Retinal pigment epithelial cell (primary cell): Measurements from ENCODE around the gene PROM1.

ENCODE experiments used
- DNase-seq: peaks from one replicate; pipeline ENCODE4 v3.0.0-alpha.2; 2010; ENCODE audit warnings: low read depth
- H3K4me3 ChIP-seq: 2 replicates; pipeline ENCODE4 v1.5.1; 2011; ENCODE audit warnings: mild to moderate bottlenecking, low read length, control low read depth, moderate library complexity
- CTCF ChIP-seq: conservative IDR thresholded peaks from 2 replicates; pipeline ENCODE4 v1.5.1; 2011; ENCODE audit warnings: low read depth, low read length, control low read depth, inconsistent platforms

The PROM1 gene

GRCh38 chr4:15938182-15938581 lies 145.6 kb downstream of the PROM1 start:
- TF ChIP-seq CTCF: no peak
- H3K4me3 ChIP-seq: no peak overlapping the region
- no peak for DNase-seq

GRCh38 chr4:15936495-15936894 lies 147.3 kb downstream of the PROM1 start:
- DNase-seq: no peak
- TF ChIP-seq CTCF: no peak
- H3K4me3 ChIP-seq: no peak overlapping the region

- no peak overlapping the region for H3K4me3 ChIP-seq
- no peak for TF ChIP-seq CTCF
- DNase-seq: no peak
These were observed 148.1 kb downstream of the PROM1 start for GRCh38 chr4:15935504-15936402.

- no peak for TF ChIP-seq CTCF
- DNase-seq: no peak
These were observed 149.6 kb downstream of the PROM1 start for GRCh38 chr4:15934259-15934658.

GRCh38 chr4:15931451-15932210 lies 152.2 kb downstream of the PROM1 start:
- no peak for DNase-seq
- no peak for TF ChIP-seq CTCF
- H3K4me3 ChIP-seq: no peak overlapping the region

More at GRCh38 chr4:15934259-15934658, 149.6 kb downstream of the PROM1 start:
- H3K4me3 ChIP-seq: no peak overlapping the region

GRCh38 chr4:15930314-15930713 lies 153.5 kb downstream of the PROM1 start:
- no peak for TF ChIP-seq CTCF
- DNase-seq: no peak
- no peak overlapping the region for H3K4me3 ChIP-seq

- no peak overlapping the region for H3K4me3 ChIP-seq
- TF ChIP-seq CTCF: no peak
- DNase-seq: no peak
These were observed 154.3 kb downstream of the PROM1 start for GRCh38 chr4:15929540-15929939.
